ENCODE results near the gene CEL.

The CEL gene

DNA sequence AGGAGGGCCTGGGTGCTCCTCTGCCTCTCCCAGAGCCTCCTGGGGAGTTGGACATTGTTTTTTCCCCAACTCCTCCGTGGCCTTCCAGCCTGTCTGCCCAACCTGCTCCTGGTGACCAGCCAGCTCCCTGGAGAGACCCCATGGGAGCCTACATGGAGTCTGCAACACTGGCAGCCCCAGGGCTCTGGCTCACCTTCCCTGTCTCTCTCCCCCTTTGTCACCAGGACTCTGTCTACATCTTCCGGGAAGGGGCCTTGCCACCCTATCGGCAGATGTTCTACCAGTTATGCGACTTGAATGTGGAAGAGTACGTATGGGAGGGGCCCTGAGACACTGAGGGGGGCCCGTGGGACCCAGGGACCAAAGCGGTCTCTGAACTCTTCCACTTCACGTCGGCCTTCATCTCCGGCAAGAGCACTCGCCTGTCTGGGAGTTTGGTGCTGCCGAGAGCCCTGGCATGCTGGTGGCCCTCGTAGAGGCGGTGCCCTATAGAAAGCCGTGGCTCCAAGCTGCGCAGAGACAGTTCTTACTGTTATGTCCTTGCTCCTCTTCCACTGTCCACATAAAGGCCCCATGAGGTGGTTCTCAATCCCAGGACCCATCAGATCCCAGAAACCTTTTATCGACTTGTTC is 5.9 kb upstream of the CEL start:
- Histone ChIP-seq H3K4me3 (replicated peaks; ENCODE audit: insufficient read depth, low read length) (no peak overlapping the region), H3K27me3 (ENCODE audit: insufficient read depth, poor library complexity, severe bottlenecking) (no peaks in the 10 kb centered on the region), H3K27ac (replicated peaks) (peak overlapping the region; percentile 17)
- DNase-seq (ENCODE audit: low read depth in 1 of 2, low spot score in 1 of 2), result no peak
- TF ChIP-seq, protein P1, sequence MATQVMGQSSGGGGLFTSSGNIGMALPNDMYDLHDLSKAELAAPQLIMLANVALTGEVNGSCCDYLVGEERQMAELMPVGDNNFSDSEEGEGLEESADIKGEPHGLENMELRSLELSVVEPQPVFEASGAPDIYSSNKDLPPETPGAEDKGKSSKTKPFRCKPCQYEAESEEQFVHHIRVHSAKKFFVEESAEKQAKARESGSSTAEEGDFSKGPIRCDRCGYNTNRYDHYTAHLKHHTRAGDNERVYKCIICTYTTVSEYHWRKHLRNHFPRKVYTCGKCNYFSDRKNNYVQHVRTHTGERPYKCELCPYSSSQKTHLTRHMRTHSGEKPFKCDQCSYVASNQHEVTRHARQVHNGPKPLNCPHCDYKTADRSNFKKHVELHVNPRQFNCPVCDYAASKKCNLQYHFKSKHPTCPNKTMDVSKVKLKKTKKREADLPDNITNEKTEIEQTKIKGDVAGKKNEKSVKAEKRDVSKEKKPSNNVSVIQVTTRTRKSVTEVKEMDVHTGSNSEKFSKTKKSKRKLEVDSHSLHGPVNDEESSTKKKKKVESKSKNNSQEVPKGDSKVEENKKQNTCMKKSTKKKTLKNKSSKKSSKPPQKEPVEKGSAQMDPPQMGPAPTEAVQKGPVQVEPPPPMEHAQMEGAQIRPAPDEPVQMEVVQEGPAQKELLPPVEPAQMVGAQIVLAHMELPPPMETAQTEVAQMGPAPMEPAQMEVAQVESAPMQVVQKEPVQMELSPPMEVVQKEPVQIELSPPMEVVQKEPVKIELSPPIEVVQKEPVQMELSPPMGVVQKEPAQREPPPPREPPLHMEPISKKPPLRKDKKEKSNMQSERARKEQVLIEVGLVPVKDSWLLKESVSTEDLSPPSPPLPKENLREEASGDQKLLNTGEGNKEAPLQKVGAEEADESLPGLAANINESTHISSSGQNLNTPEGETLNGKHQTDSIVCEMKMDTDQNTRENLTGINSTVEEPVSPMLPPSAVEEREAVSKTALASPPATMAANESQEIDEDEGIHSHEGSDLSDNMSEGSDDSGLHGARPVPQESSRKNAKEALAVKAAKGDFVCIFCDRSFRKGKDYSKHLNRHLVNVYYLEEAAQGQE (IDR thresholded peaks at IDR 0.05; ENCODE audit: insufficient replicate concordance, low read depth), result no peak
- TF ChIP-seq, protein P2, sequence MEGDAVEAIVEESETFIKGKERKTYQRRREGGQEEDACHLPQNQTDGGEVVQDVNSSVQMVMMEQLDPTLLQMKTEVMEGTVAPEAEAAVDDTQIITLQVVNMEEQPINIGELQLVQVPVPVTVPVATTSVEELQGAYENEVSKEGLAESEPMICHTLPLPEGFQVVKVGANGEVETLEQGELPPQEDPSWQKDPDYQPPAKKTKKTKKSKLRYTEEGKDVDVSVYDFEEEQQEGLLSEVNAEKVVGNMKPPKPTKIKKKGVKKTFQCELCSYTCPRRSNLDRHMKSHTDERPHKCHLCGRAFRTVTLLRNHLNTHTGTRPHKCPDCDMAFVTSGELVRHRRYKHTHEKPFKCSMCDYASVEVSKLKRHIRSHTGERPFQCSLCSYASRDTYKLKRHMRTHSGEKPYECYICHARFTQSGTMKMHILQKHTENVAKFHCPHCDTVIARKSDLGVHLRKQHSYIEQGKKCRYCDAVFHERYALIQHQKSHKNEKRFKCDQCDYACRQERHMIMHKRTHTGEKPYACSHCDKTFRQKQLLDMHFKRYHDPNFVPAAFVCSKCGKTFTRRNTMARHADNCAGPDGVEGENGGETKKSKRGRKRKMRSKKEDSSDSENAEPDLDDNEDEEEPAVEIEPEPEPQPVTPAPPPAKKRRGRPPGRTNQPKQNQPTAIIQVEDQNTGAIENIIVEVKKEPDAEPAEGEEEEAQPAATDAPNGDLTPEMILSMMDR (IDR thresholded peaks at IDR 0.05; ENCODE audit: insufficient read depth, low read length), result no peak
- TF ChIP-seq GABPA (IDR thresholded peaks at IDR 0.05; ENCODE audit: low read depth) (no peak), POLR2AphosphoS5 (IDR thresholded peaks at IDR 0.05; ENCODE audit: low read depth) (no peak; the same call in 1 of the 2 replicates), SPI1 (IDR thresholded peaks at IDR 0.05; ENCODE audit: borderline replicate concordance, low read depth) (no peak)

DNA sequence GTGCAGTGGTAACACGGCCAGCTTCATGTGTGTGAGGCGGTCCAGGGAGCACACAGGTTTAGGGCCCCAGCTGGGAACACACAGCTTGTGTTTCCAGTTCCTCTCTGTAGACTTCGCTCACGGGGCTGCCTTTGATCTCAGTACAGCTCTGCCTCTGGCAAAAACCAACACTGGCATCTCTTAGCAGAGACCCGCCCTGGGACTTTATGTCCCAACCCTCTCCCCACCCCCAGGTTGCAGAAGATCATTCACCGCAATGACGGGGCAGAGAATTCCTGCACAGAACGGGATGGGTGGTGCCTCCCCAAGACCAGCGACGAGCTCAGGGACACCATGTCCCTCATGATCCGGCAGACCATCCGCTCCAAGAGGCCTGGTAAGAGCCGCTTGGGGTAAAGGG is 5.2 kb upstream of the CEL start:
- Histone ChIP-seq H3K4me3 (replicated peaks; ENCODE audit: insufficient read depth, low read length) (no peak overlapping the region), H3K27me3 (ENCODE audit: insufficient read depth, poor library complexity, severe bottlenecking) (no peaks in the 10 kb centered on the region), H3K27ac (replicated peaks) (peak overlapping the region; percentile 77)
- DNase-seq (ENCODE audit: low read depth in 1 of 2, low spot score in 1 of 2), result peak in 1 of 2 experiments; percentile 77
- no peak for TF ChIP-seq GABPA (IDR thresholded peaks at IDR 0.05; ENCODE audit: low read depth)
- TF ChIP-seq, protein P1 (IDR thresholded peaks at IDR 0.05; ENCODE audit: insufficient replicate concordance, low read depth), result no peak
- TF ChIP-seq, protein P2 (IDR thresholded peaks at IDR 0.05; ENCODE audit: insufficient read depth, low read length), result no peak
- peak; percentile 27; the same call in 1 of the 2 replicates for TF ChIP-seq POLR2AphosphoS5 (IDR thresholded peaks at IDR 0.05; ENCODE audit: low read depth)
- peak; percentile 78; the same call in 1 of the 2 replicates for TF ChIP-seq SPI1 (IDR thresholded peaks at IDR 0.05; ENCODE audit: borderline replicate concordance, low read depth)

DNA sequence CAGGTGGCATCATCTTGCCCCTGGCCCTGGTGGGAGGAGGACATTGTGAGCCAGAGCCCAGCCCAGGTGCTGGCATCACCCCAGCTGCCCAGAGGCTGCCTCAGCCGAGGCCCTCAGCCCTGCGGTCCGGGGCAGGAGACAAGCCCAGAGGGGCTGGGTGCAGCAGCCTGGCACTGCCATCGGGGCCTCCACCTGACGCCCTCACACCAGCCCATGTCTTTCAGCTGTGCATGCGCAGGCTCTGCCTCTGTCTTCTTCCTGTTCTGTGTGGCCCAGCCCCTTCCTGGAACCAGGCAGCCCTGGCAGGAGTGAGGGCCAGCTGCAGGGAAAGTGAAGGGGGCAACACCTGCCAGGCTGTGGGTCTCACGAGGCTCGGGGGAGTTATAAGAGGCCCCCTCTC is 4.8 kb upstream of the CEL start:
- DNase-seq (ENCODE audit: low read depth in 1 of 2, low spot score in 1 of 2), result peak in 1 of 2 experiments; percentile 65
- peak overlapping the region; percentile 77 for H3K27ac ChIP-seq (replicated peaks)
- H3K4me3 ChIP-seq (replicated peaks; ENCODE audit: insufficient read depth, low read length), result no peak overlapping the region
- no peak for TF ChIP-seq SPI1 (IDR thresholded peaks at IDR 0.05; ENCODE audit: borderline replicate concordance, low read depth)
- TF ChIP-seq, protein P2 (IDR thresholded peaks at IDR 0.05; ENCODE audit: insufficient read depth, low read length), result no peak
- TF ChIP-seq, protein P1 (IDR thresholded peaks at IDR 0.05; ENCODE audit: insufficient replicate concordance, low read depth), result no peak
- no peaks in the 10 kb centered on the region for H3K27me3 ChIP-seq (ENCODE audit: insufficient read depth, poor library complexity, severe bottlenecking)

Data from HL-60 (cell line).